ENCODE measurements around the gene COPB2.

DNA sequence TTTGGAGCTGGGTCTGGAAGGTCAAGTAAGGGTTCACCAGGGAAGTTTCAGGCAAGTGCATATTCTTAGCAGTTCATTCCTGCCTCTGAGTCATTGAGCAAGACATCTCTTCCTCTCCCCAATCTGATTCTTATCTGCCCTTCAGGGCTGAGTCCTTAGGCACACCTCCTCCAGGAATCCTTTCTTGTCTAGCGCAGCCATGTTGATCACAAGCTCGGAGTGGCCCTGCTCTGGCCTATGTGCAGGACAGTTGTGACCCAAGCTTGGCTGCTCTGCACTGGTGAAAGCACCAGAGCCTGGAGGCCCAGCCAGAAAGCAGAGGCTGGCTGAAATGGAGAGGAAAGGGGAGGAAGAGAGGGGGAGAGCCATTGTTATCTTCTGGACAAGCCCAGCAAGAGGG, 76.5 kb downstream of the COPB2 start:
- TF ChIP-seq, protein P1, sequence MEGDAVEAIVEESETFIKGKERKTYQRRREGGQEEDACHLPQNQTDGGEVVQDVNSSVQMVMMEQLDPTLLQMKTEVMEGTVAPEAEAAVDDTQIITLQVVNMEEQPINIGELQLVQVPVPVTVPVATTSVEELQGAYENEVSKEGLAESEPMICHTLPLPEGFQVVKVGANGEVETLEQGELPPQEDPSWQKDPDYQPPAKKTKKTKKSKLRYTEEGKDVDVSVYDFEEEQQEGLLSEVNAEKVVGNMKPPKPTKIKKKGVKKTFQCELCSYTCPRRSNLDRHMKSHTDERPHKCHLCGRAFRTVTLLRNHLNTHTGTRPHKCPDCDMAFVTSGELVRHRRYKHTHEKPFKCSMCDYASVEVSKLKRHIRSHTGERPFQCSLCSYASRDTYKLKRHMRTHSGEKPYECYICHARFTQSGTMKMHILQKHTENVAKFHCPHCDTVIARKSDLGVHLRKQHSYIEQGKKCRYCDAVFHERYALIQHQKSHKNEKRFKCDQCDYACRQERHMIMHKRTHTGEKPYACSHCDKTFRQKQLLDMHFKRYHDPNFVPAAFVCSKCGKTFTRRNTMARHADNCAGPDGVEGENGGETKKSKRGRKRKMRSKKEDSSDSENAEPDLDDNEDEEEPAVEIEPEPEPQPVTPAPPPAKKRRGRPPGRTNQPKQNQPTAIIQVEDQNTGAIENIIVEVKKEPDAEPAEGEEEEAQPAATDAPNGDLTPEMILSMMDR (conservative IDR thresholded peaks at IDR 0.05; ENCODE audit: low read depth, low read length): no peak
- TF ChIP-seq RCOR1 (IDR thresholded peaks at IDR 0.05; ENCODE audit: insufficient replicate concordance, low read length) (no peak), SMC3 (IDR thresholded peaks at IDR 0.05; ENCODE audit: low read depth, low read length) (no peak), RFX5 (IDR thresholded peaks at IDR 0.05; ENCODE audit: low read depth, low read length) (no peak), POLR2A (IDR thresholded peaks at IDR 0.05; ENCODE audit: low read depth, low read length) (no peak), MAZ (IDR thresholded peaks at IDR 0.05; ENCODE audit: borderline replicate concordance, low read depth, low read length) (no peak), MAFK (IDR thresholded peaks at IDR 0.05; ENCODE audit: low read depth, low read length) (no peak), BHLHE40 (IDR thresholded peaks at IDR 0.05; ENCODE audit: low read depth, low read length) (no peak)
